Panc1 (cell line): ENCODE measurements around the gene ITPKB. TPM values are rescaled to one million over a fixed set of nuclear protein-coding genes. Genes with fewer than 3 reads are reported as not detected.

Source experiments
- ATAC-seq: fragments of 200-7000 bp; cut with Tn5 transposase; 2 replicates; pipeline ENCODE4 v1.9.1; 2020; ENCODE audit warnings: mild to moderate bottlenecking, moderate library complexity
- BruUV-seq: library from RNA; stranded (reverse); fragments of 400-500 nt; replicated peaks from 2 replicates; lab custom pipeline; 2021; lab: Mats Ljungman, UMichigan
- CTCF ChIA-PET: fragments of 300-600 bp; sonication (Branson Sonifier 250); formaldehyde crosslinking; loops from one replicate; lab custom pipeline; 2022; ENCODE audit warnings: antibody characterized with exemption; lab: Charles Lee
- POLR2A ChIA-PET: fragments of 300-600 bp; sonication (Branson Sonifier 250); formaldehyde crosslinking; loops from one replicate; lab custom pipeline; 2022; ENCODE audit warnings: antibody characterized with exemption; lab: Charles Lee
- DNase-seq: peaks from one replicate; pipeline ENCODE4 v3.0.0-alpha.2; 2010; ENCODE audit warnings: low read depth, low spot score
- H3K27ac ChIP-seq: 2 replicates; pipeline ENCODE4 v1.5.1; 2011; ENCODE audit warnings: mild to moderate bottlenecking, low read length, inconsistent platforms
- H3K27me3 ChIP-seq: fragments of 200-500 bp; sonication (Bioruptor generic); 2 replicates; pipeline ENCODE4 v1.6.0; 2014; ENCODE audit warnings: low read length, inconsistent platforms; ENCODE audit not compliant: control insufficient read depth, insufficient read depth
- H3K36me3 ChIP-seq: fragments of 200-500 bp; sonication (Bioruptor generic); 2 replicates; pipeline ENCODE4 v1.5.1; 2014; ENCODE audit warnings: inconsistent platforms, mild to moderate bottlenecking, low read length, moderate library complexity; ENCODE audit not compliant: control insufficient read depth, insufficient read depth
- H3K4me1 ChIP-seq: 2 replicates; pipeline ENCODE4 v1.5.1; 2011; ENCODE audit warnings: inconsistent platforms, mild to moderate bottlenecking, low read length, moderate library complexity; ENCODE audit not compliant: control insufficient read depth, insufficient read depth
- H3K4me3 ChIP-seq, 2 experiments: 2 replicates each; pipeline ENCODE4 v1.5.1; 2011 to 2012; ENCODE audit warnings: low read depth in 2 of 2, low read length in 2 of 2, mild to moderate bottlenecking in 2 of 2, inconsistent platforms in 1 of 2, moderate library complexity in 1 of 2
- H3K9me3 ChIP-seq: fragments of 200-500 bp; sonication (Bioruptor generic); 2 replicates; pipeline ENCODE4 v1.5.1; 2014; ENCODE audit warnings: low read depth, mild to moderate bottlenecking, inconsistent platforms, low read length, moderate library complexity; ENCODE audit not compliant: control insufficient read depth, insufficient read depth
- CTCF ChIP-seq: fragments of 450-650 bp; IDR thresholded peaks from 2 replicates; pipeline ENCODE4 v1.5.1; 2017; ENCODE audit warnings: mild to moderate bottlenecking
- POLR2AphosphoS5 ChIP-seq: IDR thresholded peaks from 2 replicates; pipeline ENCODE4 v1.6.1; 2012; ENCODE audit warnings: mild to moderate bottlenecking, low read depth, low read length, moderate library complexity
- REST ChIP-seq, 2 experiments: IDR thresholded peaks; 2 replicates each; pipeline ENCODE4 v1.6.1; 2011 to 2012; ENCODE audit warnings: low read depth in 2 of 2, control low read depth in 1 of 2, low read length in 1 of 2, mild to moderate bottlenecking in 1 of 2, moderate library complexity in 1 of 2; ENCODE audit not compliant: insufficient read depth in 1 of 2
- SIN3A ChIP-seq: IDR thresholded peaks from 2 replicates; pipeline ENCODE4 v1.6.1; 2012; ENCODE audit warnings: low read depth, mild to moderate bottlenecking, low read length, moderate library complexity, borderline replicate concordance; ENCODE audit not compliant: insufficient read depth
- TCF7L2 ChIP-seq: IDR thresholded peaks from 2 replicates; pipeline ENCODE4 v1.6.1; 2011; ENCODE audit warnings: mild to moderate bottlenecking, low read depth, low read length, inconsistent platforms
- in situ Hi-C: cut with HindIII; loops from 2 replicates; pipeline ENCODE4 v1.10.0; 2016; ENCODE audit warnings: low sequenced_read_pairs, low pct_unique_long_range_greater_than_20kb
- intact Hi-C: fragments of 100-400 bp; cut with micrococcal nuclease; formaldehyde crosslinking; loops from one replicate; pipeline ENCODE4 v1.10.0; 2022; ENCODE audit not compliant: unreplicated experiment
- total RNA-seq: library from RNA; stranded (reverse); gene quantifications from one replicate; pipeline ENCODE4 v1.2.1, GENCODE V29; 2021; ENCODE audit not compliant: unreplicated experiment

ITPKB gene
- total RNA-seq, 1 experiment from 2014 or later = 10.9 TPM

GRCh38 chr1:226644541-226645176, 94.4 kb downstream of the ITPKB start:
- Histone ChIP-seq H3K4me1 (no peaks in the 10 kb centered on the region), H3K36me3 (no peaks in the 10 kb centered on the region), H3K27ac (no peak overlapping the region), H3K4me3 (no peak overlapping the region), H3K9me3 (no peaks in the 10 kb centered on the region), H3K27me3 (no peaks in the 10 kb centered on the region)
- ChIA-PET POLR2A (interaction anchor here (0.5 kb wide), 1 partner anchor 956 kb away, joined by 4 read pairs; no protein-coding TSS in a partner anchor), CTCF (no interaction called here)
- in situ Hi-C loops = no loop called here
- DNase-seq = no peak
- no peak for ATAC-seq
- no TSS peak for BruUV-seq
- no peak for TF ChIP-seq SIN3A
- TF ChIP-seq REST (IDR thresholded peaks at IDR 0.05; ENCODE audit: insufficient read depth in 1 of 2, low read depth in 2 of 2, low read length in 1 of 2) = no peak
- no peak for TF ChIP-seq CTCF
- intact Hi-C loops = no loop called here

- intact Hi-C loops = no loop called here
- ChIA-PET POLR2A (no interaction called here), CTCF (no interaction called here)
- DNase-seq (no peak), ATAC-seq (no peak)
- BruUV-seq = no TSS peak
- Histone ChIP-seq H3K9me3 (no peaks in the 10 kb centered on the region), H3K4me3 (no peak overlapping the region), H3K36me3 (no peaks in the 10 kb centered on the region), H3K4me1 (no peaks in the 10 kb centered on the region), H3K27me3 (no peaks in the 10 kb centered on the region), H3K27ac (no peak overlapping the region)
- TF ChIP-seq CTCF (no peak), SIN3A (no peak), REST (IDR thresholded peaks at IDR 0.05; ENCODE audit: insufficient read depth in 1 of 2, low read depth in 2 of 2, low read length in 1 of 2) (no peak), POLR2AphosphoS5 (no peak), TCF7L2 (no peak)
- in situ Hi-C loops = no loop called here
Observed at GRCh38 chr1:226643611-226644540, 95.2 kb downstream of the ITPKB start.
